Ovary (tissue), 9 donors: ENCODE results near the gene CRACR2B. TPM values are rescaled to one million over a fixed set of nuclear protein-coding genes. Genes with fewer than 3 reads are reported as not detected.

Experiments used
- DNase-seq, 5 donors: peaks; one replicate each; pipeline ENCODE4 v3.0.0-alpha.2; 2019 to 2020
- H3K27ac ChIP-seq, 2 donors: fragments of 200-600 bp; one replicate each; pipeline versions ENCODE4 v1.5.1 to v1.8.0; 2019 to 2022
- H3K27me3 ChIP-seq: fragments of 200-600 bp; one replicate; pipeline ENCODE4 v1.8.0; 2022
- H3K36me3 ChIP-seq: fragments of 200-600 bp; sonication (generic); one replicate; pipeline ENCODE4 v1.5.1; 2019
- H3K4me1 ChIP-seq: one replicate; pipeline ENCODE4 v1.8.1; 2013; ENCODE audit warnings: mild to moderate bottlenecking, moderate library complexity; ENCODE audit not compliant: insufficient read depth
- H3K4me3 ChIP-seq: fragments of 200-600 bp; sonication (generic); one replicate; pipeline ENCODE4 v1.5.1; 2017
- H3K9me3 ChIP-seq, 2 donors: fragments of 200-600 bp in 1 of 2; sonication (generic) in 1 of 2; one replicate each; pipeline versions ENCODE4 v1.5.1 to v1.8.1; 2013 to 2019; ENCODE audit warnings: mild to moderate bottlenecking in 1 of 2, moderate library complexity in 1 of 2
- EP300 ChIP-seq: sonication (generic); formaldehyde crosslinking; IDR thresholded peaks from one replicate; pipeline ENCODE4 v1.6.1; 2017; ENCODE audit warnings: antibody characterized with exemption
- POLR2A ChIP-seq: fragments of 450-650 bp; IDR thresholded peaks from one replicate; pipeline ENCODE4 v1.6.1; 2017; ENCODE audit warnings: antibody characterized with exemption, mild to moderate bottlenecking, moderate library complexity
- WGBS, 3 donors: extraction: QIAGEN DNeasy Blood & Tissue Kit in 1 of 3; methylation state at CpG; one replicate each; pipeline versions ENCODE4 v1.1.5 to v1.1.7; 2013 to 2017; 5-methylcytosine and 5-hydroxymethylcytosine counted together
- intact Hi-C, 4 donors: fragments of 100-400 bp; cut with DNase I; formaldehyde crosslinking; loops; one replicate each; pipeline versions ENCODE4 v1.11.0 to v1.15.1; 2022 to 2023
- polyA plus RNA-seq, 2 donors: library from polyadenylated mRNA; stranded (reverse); fragments of 200-250 nt in 1 of 2; fragments of 350-450 nt in 1 of 2; fragmentation: Illumina TruSeq in 1 of 2; extraction: RNeasy Lipid Tissue Mini Kit (QIAGEN cat#74804) in 1 of 2; gene quantifications; one replicate each; pipeline ENCODE4 v1.2.3, GENCODE V29; 2013 to 2014
- total RNA-seq, 7 donors: library from RNA; depleted of rRNA in 2 of 7; stranded (reverse); fragments of >200 nt in 2 of 7; fragmentation: NEBNext Ultra II Directional in 3 of 7; extraction: Animal tissue kit (Norgen Biotek cat#: 25700) in 3 of 7; gene quantifications; one replicate each; pipeline versions ENCODE4 v1.1.0 to v1.2.4, GENCODE V29; 2016 to 2023
- TF ChIP-seq, protein P1 (sequence below), 3 donors: fragments of 450-650 bp in 2 of 3; fragments of 200-600 bp in 1 of 3; IDR thresholded peaks; one replicate each; pipeline versions ENCODE4 v1.5.1 to v1.8.0; 2016 to 2022; ENCODE audit warnings: antibody characterized with exemption in 3 of 3, mild to moderate bottlenecking in 1 of 3
- donor health status: DM: no; HTN: no; CAD: no; lungs with moderate emphysema.
- donor health status: DM: no; HTN: no; CAD: no.
- donor health status: Bipolar disorder and iron deficiency.
- donor health status: DM: yes; HTN: yes; CAD: no.
- donor health status: DM: no; HTN: no; CAD: no.
- donor health status: DM: yes; HTN: yes; CAD: no.

The CRACR2B gene
- total and polyA plus RNA-seq, 9 donors: 0.18 to 6.5 (median 3.9) TPM

DNA sequence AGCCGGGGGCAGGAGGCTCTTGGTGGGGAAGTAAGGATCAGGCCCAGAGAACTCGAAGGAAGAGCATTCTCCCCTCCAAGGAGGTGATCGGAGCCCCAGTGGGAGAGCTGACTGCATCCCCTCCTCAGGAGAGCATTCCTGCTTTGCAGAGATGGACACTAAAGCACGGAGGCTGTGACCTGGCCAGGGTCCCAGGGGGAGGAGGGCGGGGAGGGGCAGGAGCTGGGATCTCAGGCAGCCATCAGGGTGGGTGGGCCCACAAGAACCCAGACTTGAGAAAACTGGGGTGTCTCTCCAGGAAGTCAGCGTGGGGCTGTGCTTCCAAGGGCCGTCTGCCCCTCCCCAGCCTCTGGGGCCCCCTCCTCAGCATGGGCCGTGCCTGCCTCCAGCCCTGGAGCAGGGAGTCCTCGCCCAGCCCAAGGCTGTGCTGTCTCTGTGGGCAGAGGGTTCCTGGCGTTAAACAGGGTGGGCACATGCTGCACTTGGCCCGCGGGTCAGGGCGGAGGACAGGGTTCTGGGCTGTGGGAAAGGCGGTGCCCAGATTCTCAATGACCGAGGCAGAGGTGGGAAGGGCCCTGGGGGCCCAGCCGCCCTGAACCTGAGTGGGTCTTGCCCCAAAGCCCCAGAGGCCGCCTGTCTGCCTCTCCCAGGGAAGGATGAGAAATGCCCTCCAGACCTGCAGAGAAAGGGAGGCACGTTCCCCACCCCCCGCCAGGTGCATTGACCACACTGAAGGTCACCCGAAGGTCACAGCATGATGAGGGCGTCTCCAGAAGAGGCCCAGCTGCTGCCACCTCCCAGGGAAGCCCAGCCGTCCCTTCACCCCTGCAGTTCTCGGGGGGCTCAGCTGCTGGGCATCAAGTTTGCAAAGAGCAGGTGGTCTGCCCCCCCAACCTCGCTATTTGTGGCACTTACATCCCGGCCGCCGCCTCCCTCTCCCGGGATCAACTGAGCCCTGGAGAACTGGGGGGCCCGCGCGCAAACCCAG is 38.5 kb upstream of the CRACR2B start:
- Histone ChIP-seq H3K27me3 (no peaks in the 10 kb centered on the region), H3K27ac (no peak overlapping the region), H3K4me1 (no peaks in the 10 kb centered on the region), H3K4me3 (no peak overlapping the region), H3K9me3 (no peaks in the 10 kb centered on the region), H3K36me3 (no peaks in the 10 kb centered on the region)
- WGBS, 3 donors: 12 to 14% (median 13%) methylated on average over 21 to 31 of the region's 31 CpGs
- TF ChIP-seq POLR2A: no peak
- TF ChIP-seq EP300: no peak
- TF ChIP-seq, protein P1, sequence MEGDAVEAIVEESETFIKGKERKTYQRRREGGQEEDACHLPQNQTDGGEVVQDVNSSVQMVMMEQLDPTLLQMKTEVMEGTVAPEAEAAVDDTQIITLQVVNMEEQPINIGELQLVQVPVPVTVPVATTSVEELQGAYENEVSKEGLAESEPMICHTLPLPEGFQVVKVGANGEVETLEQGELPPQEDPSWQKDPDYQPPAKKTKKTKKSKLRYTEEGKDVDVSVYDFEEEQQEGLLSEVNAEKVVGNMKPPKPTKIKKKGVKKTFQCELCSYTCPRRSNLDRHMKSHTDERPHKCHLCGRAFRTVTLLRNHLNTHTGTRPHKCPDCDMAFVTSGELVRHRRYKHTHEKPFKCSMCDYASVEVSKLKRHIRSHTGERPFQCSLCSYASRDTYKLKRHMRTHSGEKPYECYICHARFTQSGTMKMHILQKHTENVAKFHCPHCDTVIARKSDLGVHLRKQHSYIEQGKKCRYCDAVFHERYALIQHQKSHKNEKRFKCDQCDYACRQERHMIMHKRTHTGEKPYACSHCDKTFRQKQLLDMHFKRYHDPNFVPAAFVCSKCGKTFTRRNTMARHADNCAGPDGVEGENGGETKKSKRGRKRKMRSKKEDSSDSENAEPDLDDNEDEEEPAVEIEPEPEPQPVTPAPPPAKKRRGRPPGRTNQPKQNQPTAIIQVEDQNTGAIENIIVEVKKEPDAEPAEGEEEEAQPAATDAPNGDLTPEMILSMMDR (IDR thresholded peaks at IDR 0.05): no peak
- intact Hi-C loops: no loop called here
- no peak for DNase-seq

DNA sequence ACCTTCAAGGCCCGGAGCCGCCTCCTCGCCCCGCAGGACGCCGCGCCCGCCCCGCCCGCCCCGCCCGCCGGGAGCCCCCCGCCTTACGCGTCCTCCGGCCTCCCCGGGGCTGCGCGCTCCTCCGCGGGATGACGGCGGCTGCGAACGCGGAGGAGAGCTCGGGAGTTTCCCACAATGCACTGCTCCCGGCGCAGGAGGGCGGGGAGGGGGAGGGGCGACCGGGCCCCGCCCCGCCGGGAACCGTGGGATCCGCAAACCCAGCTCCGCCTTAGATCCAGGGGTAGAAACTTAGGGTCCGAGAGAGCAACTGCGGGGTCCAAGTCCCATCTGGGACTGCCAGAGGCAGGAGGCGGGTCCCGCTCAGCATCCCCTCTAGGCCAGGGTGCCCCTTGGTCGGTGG is 37.8 kb upstream of the CRACR2B start, which contains the start of gene CEND1:
Gene CEND1, minus strand, starts transcription at position 148 of the 400 bp plus-strand sequence. CDS start 1,514 bp downstream, outside the sequence.
- 2 to 3% (median 3%) methylated on average over 21 to 44 of the region's 44 CpGs for WGBS, 3 donors
- no peaks in the 10 kb centered on the region for H3K36me3 ChIP-seq
- H3K4me1 ChIP-seq: peaks cover 2% of the 10 kb centered on the region
- intact Hi-C loops: no loop called here
- no peaks in the 10 kb centered on the region for H3K27me3 ChIP-seq
- DNase-seq: no peak
- H3K9me3 ChIP-seq: no peaks in the 10 kb centered on the region
- H3K4me3 ChIP-seq: no peak within 1 kb of the TSS
- TF ChIP-seq EP300 (no peak), POLR2A (no peak)
- TF ChIP-seq, protein P1 (IDR thresholded peaks at IDR 0.05): no peak
- no peak within 1 kb of the TSS for H3K27ac ChIP-seq

DNA sequence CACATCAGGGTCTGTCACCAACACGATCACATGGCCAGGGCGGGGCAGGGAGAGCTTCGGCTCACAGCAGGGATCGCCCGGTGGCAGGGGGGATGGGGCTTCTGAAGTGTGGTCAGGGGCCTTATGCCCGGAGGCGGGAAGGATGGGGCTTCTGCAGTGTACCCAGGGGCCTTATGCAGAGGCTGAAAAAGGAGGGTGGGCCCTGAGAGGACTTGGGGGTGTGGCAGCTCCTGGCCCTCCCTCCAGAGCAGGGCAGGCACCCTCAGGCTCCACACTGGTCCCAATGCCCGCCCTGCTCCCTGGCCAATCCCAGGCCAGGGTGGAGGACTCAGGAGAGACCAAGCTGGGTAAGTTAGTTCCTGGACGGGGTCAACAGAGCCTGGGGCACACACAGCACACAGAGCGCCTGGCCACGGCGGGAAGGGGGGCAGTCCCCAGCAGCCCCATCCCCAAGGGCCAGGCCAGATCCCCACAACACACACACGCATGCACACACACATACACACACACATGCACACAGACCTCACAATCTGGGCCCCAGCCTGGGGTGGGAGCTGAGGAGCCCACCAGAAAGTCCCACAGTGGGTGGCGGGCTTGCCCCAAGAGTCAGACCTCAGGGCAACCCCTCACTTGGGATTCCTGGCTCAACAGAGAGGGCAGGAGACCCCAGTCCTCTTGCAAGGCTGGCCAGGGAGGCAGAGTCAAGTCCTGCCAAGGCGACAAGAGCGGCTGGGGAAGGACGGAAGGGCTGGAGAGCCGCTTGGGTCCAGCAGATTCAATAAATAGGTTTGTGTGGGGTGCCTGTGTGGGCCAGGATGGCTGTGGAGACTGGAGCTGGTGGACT is 36.8 kb upstream of the CRACR2B start:
- DNase-seq: peak in 1 of 5 donors; percentile 26
- H3K9me3 ChIP-seq: no peaks in the 10 kb centered on the region
- H3K4me1 ChIP-seq: peaks cover 8% of the 10 kb centered on the region
- 54 to 65% (median 62%) methylated on average over 16 to 18 of the region's 18 CpGs for whole genome bisulfite sequencing, 3 donors
- H3K27ac ChIP-seq: no peak overlapping the region
- intact Hi-C loops: no loop called here
- H3K27me3 ChIP-seq: no peaks in the 10 kb centered on the region
- no peak overlapping the region for H3K4me3 ChIP-seq
- H3K36me3 ChIP-seq: no peaks in the 10 kb centered on the region
- TF ChIP-seq POLR2A (no peak), EP300 (no peak)
- TF ChIP-seq, protein P1 (IDR thresholded peaks at IDR 0.05): no peak
